ENCODE results near the gene PTPRN2. TPM values are rescaled to one million over a fixed set of nuclear protein-coding genes. Genes with fewer than 3 reads are reported as not detected.

Gene PTPRN2
- total and polyA plus RNA-seq, 9 of the 15 experiments (the other 6 are each of a cell fraction or from before 2014, with no cell fraction given): not detected

DNA sequence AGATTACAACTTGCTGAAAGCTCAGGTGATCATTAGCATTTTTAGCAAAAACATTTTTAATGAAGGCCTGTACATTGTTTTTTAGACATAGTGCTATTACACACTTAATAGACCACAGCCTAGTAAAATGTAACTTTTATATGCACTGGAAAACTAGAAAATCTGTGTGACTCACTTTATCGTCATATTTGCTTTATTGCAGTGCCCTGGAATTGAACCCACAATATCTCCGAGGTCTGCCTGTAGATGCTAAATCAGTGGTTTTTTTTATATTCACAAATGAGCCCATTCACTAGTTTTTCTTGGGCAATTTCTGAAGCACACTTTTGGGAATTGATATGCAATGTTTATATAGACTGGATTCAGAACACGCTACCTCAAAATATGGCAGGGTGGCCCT is 105.1 kb downstream of the PTPRN2 start:
- no peak for TF ChIP-seq CSDE1 (IDR thresholded peaks at IDR 0.05)
- TF ChIP-seq RBM34 (IDR thresholded peaks at IDR 0.05; ENCODE audit: borderline replicate concordance, insufficient read depth, low read length): no peak
- no peak for TF ChIP-seq MECOM (CRISPR knock-in tag; IDR thresholded peaks at IDR 0.05)
- no peak for TF ChIP-seq KLF10 (CRISPR knock-in tag; IDR thresholded peaks at IDR 0.05)
- no peak for TF ChIP-seq HNRNPL (IDR thresholded peaks at IDR 0.05; ENCODE audit: low read depth, low read length)
- no peak for TF ChIP-seq MAFG (tag; conservative IDR thresholded peaks at IDR 0.05)
- TF ChIP-seq GTF2F1 (IDR thresholded peaks at IDR 0.05; ENCODE audit: low read depth, low read length): no peak
- TF ChIP-seq, protein P1, sequence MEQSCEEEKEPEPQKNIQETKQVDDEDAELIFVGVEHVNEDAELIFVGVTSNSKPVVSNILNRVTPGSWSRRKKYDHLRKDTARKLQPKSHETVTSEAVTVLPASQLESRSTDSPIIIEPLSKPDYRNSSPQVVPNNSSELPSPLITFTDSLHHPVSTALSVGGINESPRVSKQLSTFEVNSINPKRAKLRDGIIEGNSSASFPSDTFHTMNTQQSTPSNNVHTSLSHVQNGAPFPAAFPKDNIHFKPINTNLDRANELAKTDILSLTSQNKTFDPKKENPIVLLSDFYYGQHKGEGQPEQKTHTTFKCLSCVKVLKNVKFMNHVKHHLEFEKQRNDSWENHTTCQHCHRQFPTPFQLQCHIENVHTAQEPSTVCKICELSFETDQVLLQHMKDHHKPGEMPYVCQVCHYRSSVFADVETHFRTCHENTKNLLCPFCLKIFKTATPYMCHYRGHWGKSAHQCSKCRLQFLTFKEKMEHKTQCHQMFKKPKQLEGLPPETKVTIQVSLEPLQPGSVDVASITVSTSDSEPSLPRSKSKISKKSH (CRISPR knock-in tag; IDR thresholded peaks at IDR 0.05): no peak
- CTCF ChIA-PET (ENCODE audit: low intra/inter-chr PET ratio): no interaction called here
- Histone ChIP-seq H4K20me1 (replicated peaks; ENCODE audit: control insufficient read depth, insufficient read depth, low read length) (peaks cover 4% of the 10 kb centered on the region; the same call in 1 of the 2 replicates), H3K4me1 (replicated peaks in 1 of 2; ENCODE audit: control insufficient read depth in 2 of 2, insufficient read depth in 2 of 2, low read length in 2 of 2) (peaks cover 0 to 7% of the 10 kb centered on the region in 2 experiments; a peak in 1 of 5 replicates), H3K27ac (ENCODE audit: extremely low read depth, low read depth, low read length) (no peak overlapping the region), H3K27me3 (ENCODE audit: control insufficient read depth in 2 of 2, insufficient read depth in 2 of 2, low read length in 2 of 2) (peaks cover 56 to 78% of the 10 kb centered on the region in 2 experiments), H3K9me3 (replicated peaks; ENCODE audit: control insufficient read depth, insufficient read depth, low read depth, low read length) (no peaks in the 10 kb centered on the region), H3K36me3 (ENCODE audit: control insufficient read depth, insufficient read depth, low read length) (no peaks in the 10 kb centered on the region), H3K79me2 (ENCODE audit: control insufficient read depth, insufficient read depth, low read length) (no peaks in the 10 kb centered on the region), H2AFZ (ENCODE audit: low read depth, low read length) (no peak overlapping the region), H3K4me3 (no peak overlapping the region), H3K4me2 (ENCODE audit: insufficient read depth, low read length) (no peak overlapping the region), H3K9me1 (ENCODE audit: control insufficient read depth, insufficient read depth, low read length) (no peaks in the 10 kb centered on the region), H3K9ac (ENCODE audit: insufficient read depth in 1 of 2, low read depth in 2 of 2, low read length in 2 of 2) (no peak overlapping the region)
- in situ Hi-C loops (cut with MboI): no loop called here
- no TSS peak for BruUV-seq (replicated peaks)
- no peak for FAIRE-seq
- no peak for DNase-seq (ENCODE audit: extremely low read depth in 1 of 4, low spot score in 3 of 4)
- intact Hi-C loops (cut with micrococcal nuclease): no loop called here
- WGBS (ENCODE audit: insufficient coverage, low coverage, missing lambda C conversion rate): 3% methylated on average over 3 of the region's 3 CpGs
- no peak for ATAC-seq
- POLR2A ChIA-PET: no interaction called here
